ENCODE measurements around the gene RASEF.

Gene RASEF

DNA sequence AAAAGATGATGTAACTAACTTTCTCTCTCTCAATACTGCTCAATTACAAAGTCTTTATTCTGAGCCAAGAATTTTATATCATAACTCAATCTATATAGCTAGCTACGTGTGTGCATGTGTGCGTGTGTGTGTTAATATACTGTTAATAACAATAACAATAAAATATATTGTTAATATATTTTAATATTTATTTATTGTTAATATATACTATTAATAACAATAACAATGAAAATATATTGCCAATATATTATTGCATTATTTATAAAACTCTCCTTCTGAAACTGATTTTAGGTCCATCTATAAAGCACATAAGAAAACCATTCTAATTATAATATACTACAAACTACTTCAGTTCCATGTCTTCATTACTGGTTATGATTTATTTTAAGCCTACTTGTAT, 60.6 kb downstream of the RASEF start:
- no peak overlapping the region for H3K4me2 ChIP-seq

GRCh38 chr9:83000765-83001164, 62.2 kb downstream of the RASEF start:
- Histone ChIP-seq H3K9ac (no peak overlapping the region), H3K4me3 (IDR thresholded peaks at IDR 0.05; ENCODE audit: insufficient read depth, low read depth, low read length) (no peak overlapping the region), H3K4me2 (no peak overlapping the region)

More for the DNA sequence above, 60.6 kb downstream of the RASEF start:
- TF ChIP-seq, protein P1, sequence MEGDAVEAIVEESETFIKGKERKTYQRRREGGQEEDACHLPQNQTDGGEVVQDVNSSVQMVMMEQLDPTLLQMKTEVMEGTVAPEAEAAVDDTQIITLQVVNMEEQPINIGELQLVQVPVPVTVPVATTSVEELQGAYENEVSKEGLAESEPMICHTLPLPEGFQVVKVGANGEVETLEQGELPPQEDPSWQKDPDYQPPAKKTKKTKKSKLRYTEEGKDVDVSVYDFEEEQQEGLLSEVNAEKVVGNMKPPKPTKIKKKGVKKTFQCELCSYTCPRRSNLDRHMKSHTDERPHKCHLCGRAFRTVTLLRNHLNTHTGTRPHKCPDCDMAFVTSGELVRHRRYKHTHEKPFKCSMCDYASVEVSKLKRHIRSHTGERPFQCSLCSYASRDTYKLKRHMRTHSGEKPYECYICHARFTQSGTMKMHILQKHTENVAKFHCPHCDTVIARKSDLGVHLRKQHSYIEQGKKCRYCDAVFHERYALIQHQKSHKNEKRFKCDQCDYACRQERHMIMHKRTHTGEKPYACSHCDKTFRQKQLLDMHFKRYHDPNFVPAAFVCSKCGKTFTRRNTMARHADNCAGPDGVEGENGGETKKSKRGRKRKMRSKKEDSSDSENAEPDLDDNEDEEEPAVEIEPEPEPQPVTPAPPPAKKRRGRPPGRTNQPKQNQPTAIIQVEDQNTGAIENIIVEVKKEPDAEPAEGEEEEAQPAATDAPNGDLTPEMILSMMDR (conservative IDR thresholded peaks at IDR 0.05; ENCODE audit: low read depth, low read length), result no peak
- no peak overlapping the region for H3K9ac ChIP-seq
- no peaks in the 10 kb centered on the region for H4K20me1 ChIP-seq (ENCODE audit: insufficient read depth)
- no peaks in the 10 kb centered on the region for H3K79me2 ChIP-seq (ENCODE audit: insufficient read depth, low read depth)
- no peak overlapping the region for H3K4me3 ChIP-seq (IDR thresholded peaks at IDR 0.05; ENCODE audit: insufficient read depth, low read depth, low read length)
- no peaks in the 10 kb centered on the region for H3K4me1 ChIP-seq (ENCODE audit: low read depth, poor library complexity, severe bottlenecking)
- no peak overlapping the region for H2AFZ ChIP-seq (ENCODE audit: low read depth)
- H3K36me3 ChIP-seq (ENCODE audit: insufficient read depth), result no peaks in the 10 kb centered on the region
- no peak overlapping the region for H3K27ac ChIP-seq
- H3K27me3 ChIP-seq (ENCODE audit: insufficient read depth, low read depth), result no peaks in the 10 kb centered on the region

DNA sequence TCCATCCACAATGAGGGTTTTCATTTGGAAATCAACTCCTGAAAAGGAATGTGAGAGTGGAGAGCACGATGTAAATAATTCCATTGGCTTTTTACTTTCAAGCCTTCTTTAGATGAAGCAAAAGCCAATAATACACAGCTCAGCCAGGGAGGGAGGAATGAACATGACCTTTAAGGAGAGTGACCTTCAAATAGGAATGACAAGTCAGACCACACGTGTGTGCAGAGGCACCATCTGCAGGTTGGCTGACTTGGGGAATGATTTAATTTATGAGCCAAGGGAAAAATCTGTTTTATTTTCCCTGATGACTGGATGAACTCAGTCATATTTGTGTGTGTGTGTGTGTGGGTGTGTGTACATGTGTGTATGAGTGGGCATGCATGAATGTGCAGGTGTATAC, 64.5 kb downstream of the RASEF start:
- TF ChIP-seq, protein P1 (conservative IDR thresholded peaks at IDR 0.05; ENCODE audit: low read depth, low read length), result no peak
- Histone ChIP-seq H3K36me3 (ENCODE audit: insufficient read depth) (no peaks in the 10 kb centered on the region), H3K27me3 (ENCODE audit: insufficient read depth, low read depth) (no peaks in the 10 kb centered on the region), H2AFZ (ENCODE audit: low read depth) (no peak overlapping the region), H3K27ac (no peak overlapping the region), H3K4me3 (IDR thresholded peaks at IDR 0.05; ENCODE audit: insufficient read depth, low read depth, low read length) (no peak overlapping the region), H3K4me1 (ENCODE audit: low read depth, poor library complexity, severe bottlenecking) (no peaks in the 10 kb centered on the region), H3K4me2 (no peak overlapping the region), H3K9ac (no peak overlapping the region), H4K20me1 (ENCODE audit: insufficient read depth) (no peaks in the 10 kb centered on the region), H3K79me2 (ENCODE audit: insufficient read depth, low read depth) (no peaks in the 10 kb centered on the region)

More at GRCh38 chr9:83000765-83001164, 62.2 kb downstream of the RASEF start:
- Histone ChIP-seq H3K36me3 (ENCODE audit: insufficient read depth) (no peaks in the 10 kb centered on the region), H3K4me1 (ENCODE audit: low read depth, poor library complexity, severe bottlenecking) (no peaks in the 10 kb centered on the region), H3K27ac (no peak overlapping the region), H3K79me2 (ENCODE audit: insufficient read depth, low read depth) (no peaks in the 10 kb centered on the region), H2AFZ (ENCODE audit: low read depth) (no peak overlapping the region), H4K20me1 (ENCODE audit: insufficient read depth) (no peaks in the 10 kb centered on the region), H3K27me3 (ENCODE audit: insufficient read depth, low read depth) (no peaks in the 10 kb centered on the region)
- TF ChIP-seq, protein P1 (conservative IDR thresholded peaks at IDR 0.05; ENCODE audit: low read depth, low read length), result no peak

GRCh38 chr9:82997476-82998140, 65.3 kb downstream of the RASEF start:
- H2AFZ ChIP-seq (ENCODE audit: low read depth), result no peak overlapping the region
- H3K36me3 ChIP-seq (ENCODE audit: insufficient read depth), result no peaks in the 10 kb centered on the region
- no peaks in the 10 kb centered on the region for H4K20me1 ChIP-seq (ENCODE audit: insufficient read depth)
- TF ChIP-seq, protein P1 (conservative IDR thresholded peaks at IDR 0.05; ENCODE audit: low read depth, low read length), result no peak
- no peaks in the 10 kb centered on the region for H3K79me2 ChIP-seq (ENCODE audit: insufficient read depth, low read depth)
- H3K4me1 ChIP-seq (ENCODE audit: low read depth, poor library complexity, severe bottlenecking), result no peaks in the 10 kb centered on the region
- H3K27ac ChIP-seq, result no peak overlapping the region
- H3K4me3 ChIP-seq (IDR thresholded peaks at IDR 0.05; ENCODE audit: insufficient read depth, low read depth, low read length), result no peak overlapping the region
- H3K9ac ChIP-seq, result no peak overlapping the region
- H3K27me3 ChIP-seq (ENCODE audit: insufficient read depth, low read depth), result no peaks in the 10 kb centered on the region
- H3K4me2 ChIP-seq, result no peak overlapping the region
